GM06990 (cell line): Measurements from ENCODE around the gene MBD3.

Experiments
- DNase-seq: peaks from one replicate; pipeline ENCODE4 v3.0.0-alpha.2; 2011; ENCODE audit not compliant: insufficient read length; ENCODE audit errors: extremely low read depth
- H3K27me3 ChIP-seq: replicated peaks from 2 replicates; pipeline ENCODE4 v1.6.0; 2011; ENCODE audit warnings: low read length; ENCODE audit not compliant: control insufficient read depth, insufficient read depth
- H3K36me3 ChIP-seq: 2 replicates; pipeline ENCODE4 v1.5.1; 2011; ENCODE audit warnings: low read length; ENCODE audit not compliant: control insufficient read depth, insufficient read depth
- H3K4me3 ChIP-seq: replicated peaks from 2 replicates; pipeline ENCODE4 v1.5.1; 2011; ENCODE audit warnings: low read depth, mild to moderate bottlenecking, control low read depth, low read length
- CTCF ChIP-seq: IDR thresholded peaks from 2 replicates; pipeline ENCODE4 v1.5.1; 2011; ENCODE audit warnings: low read length, control low read depth, mild to moderate bottlenecking, inconsistent platforms; ENCODE audit not compliant: insufficient read depth, poor library complexity, severe bottlenecking

Gene MBD3

GRCh38 chr19:1558552-1558951, 34.1 kb downstream of the MBD3 start:
- no peak for TF ChIP-seq CTCF
- Histone ChIP-seq H3K27me3 (no peaks in the 10 kb centered on the region), H3K4me3 (no peak overlapping the region), H3K36me3 (no peaks in the 10 kb centered on the region)
- DNase-seq: no peak

GRCh38 chr19:1556390-1557070, 36.1 kb downstream of the MBD3 start:
- no peaks in the 10 kb centered on the region for H3K36me3 ChIP-seq
- H3K27me3 ChIP-seq: no peaks in the 10 kb centered on the region
- no peak for TF ChIP-seq CTCF
- no peak for DNase-seq
- no peak overlapping the region for H3K4me3 ChIP-seq

GRCh38 chr19:1555487-1556389, 36.9 kb downstream of the MBD3 start:
- DNase-seq: no peak
- no peak for TF ChIP-seq CTCF
- Histone ChIP-seq H3K36me3 (no peaks in the 10 kb centered on the region), H3K27me3 (no peaks in the 10 kb centered on the region), H3K4me3 (no peak overlapping the region)

GRCh38 chr19:1554968-1555367, 37.7 kb downstream of the MBD3 start:
- Histone ChIP-seq H3K4me3 (no peak overlapping the region), H3K36me3 (no peaks in the 10 kb centered on the region), H3K27me3 (no peaks in the 10 kb centered on the region)
- no peak for DNase-seq
- TF ChIP-seq CTCF: no peak

- Histone ChIP-seq H3K27me3 (no peaks in the 10 kb centered on the region), H3K36me3 (no peaks in the 10 kb centered on the region), H3K4me3 (no peak overlapping the region)
- TF ChIP-seq CTCF: no peak
- DNase-seq: no peak
Observed at GRCh38 chr19:1553415-1553814, 39.2 kb downstream of the MBD3 start.
